Measurements from ENCODE around the gene POU5F1. TPM values are rescaled to one million over a fixed set of nuclear protein-coding genes. Genes with fewer than 3 reads are reported as not detected.
"Not testable (repeated sequence)": the region's sequence is repeated elsewhere in the genome, so short reads cannot be mapped to it uniquely, and the experiment has no call there.

Gene POU5F1
- total RNA-seq, 4 donors from 2014 or later = 1.2 to 9.8 TPM; not detected in 2

DNA sequence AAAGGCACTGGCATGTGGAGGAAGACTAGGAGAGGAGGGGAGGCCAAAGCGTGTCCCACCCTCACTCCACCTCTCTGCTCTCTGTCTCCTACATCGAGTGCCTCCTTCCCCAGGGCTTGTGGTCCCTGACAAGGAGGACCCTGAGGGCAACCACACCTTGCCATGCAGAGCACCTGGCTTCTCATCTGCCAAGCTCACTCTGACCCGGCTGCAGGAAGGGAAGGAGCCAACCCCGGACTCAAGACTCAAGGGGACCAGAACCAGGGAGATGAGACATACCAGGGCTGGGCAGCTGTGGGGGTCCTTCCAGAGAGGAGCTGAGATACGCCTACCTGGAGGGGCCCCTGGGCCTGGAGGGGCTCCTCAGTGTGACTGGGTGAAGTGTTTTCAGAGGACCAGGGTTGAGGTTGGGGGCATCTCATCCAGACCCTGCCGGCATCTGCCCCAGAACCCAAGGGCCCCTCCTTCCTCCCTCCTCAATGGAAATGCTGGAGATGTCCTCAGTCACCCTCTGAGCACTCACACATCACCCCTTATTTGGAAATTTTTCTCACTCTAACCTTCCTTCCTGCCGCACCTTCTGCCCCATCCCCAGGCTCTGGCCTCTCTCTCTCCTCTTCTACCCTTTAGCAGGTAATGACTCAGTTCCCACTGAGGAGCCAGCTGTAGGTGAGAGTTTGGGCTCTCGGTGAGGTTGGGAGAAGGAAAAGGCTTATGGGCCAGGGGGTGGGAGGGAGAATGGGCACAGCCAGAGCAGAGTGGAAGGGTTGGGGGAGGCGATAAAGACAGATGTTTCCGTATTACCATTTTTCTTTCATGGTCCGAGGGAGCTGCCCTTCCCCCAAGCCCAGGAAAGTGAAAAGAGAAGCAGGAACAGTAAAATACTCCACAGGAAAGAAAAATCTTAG is 32.0 kb upstream of the POU5F1 start:
- Histone ChIP-seq H3K4me3 (no peak overlapping the region), H3K27ac (peak overlapping the region in 3 of 4 donors; percentile 58 to 88 (median 84)), H3K36me3 (peaks cover 0 to 9% (median 0%) of the 10 kb centered on the region in 3 donors), H3K9me3 (peaks cover 0 to 8% (median 0%) of the 10 kb centered on the region in 4 donors), H3K4me1 (peaks cover 0 to 28% (median 15%) of the 10 kb centered on the region in 4 donors), H3K27me3 (no peaks in the 10 kb centered on the region)
- WGBS, 2 donors = 49 to 50% methylated on average over 11 of the region's 11 CpGs
- TF ChIP-seq POLR2A (IDR thresholded peaks at IDR 0.05) (no peak), EP300 (IDR thresholded peaks at IDR 0.05) (no peak)
- TF ChIP-seq, protein P1, sequence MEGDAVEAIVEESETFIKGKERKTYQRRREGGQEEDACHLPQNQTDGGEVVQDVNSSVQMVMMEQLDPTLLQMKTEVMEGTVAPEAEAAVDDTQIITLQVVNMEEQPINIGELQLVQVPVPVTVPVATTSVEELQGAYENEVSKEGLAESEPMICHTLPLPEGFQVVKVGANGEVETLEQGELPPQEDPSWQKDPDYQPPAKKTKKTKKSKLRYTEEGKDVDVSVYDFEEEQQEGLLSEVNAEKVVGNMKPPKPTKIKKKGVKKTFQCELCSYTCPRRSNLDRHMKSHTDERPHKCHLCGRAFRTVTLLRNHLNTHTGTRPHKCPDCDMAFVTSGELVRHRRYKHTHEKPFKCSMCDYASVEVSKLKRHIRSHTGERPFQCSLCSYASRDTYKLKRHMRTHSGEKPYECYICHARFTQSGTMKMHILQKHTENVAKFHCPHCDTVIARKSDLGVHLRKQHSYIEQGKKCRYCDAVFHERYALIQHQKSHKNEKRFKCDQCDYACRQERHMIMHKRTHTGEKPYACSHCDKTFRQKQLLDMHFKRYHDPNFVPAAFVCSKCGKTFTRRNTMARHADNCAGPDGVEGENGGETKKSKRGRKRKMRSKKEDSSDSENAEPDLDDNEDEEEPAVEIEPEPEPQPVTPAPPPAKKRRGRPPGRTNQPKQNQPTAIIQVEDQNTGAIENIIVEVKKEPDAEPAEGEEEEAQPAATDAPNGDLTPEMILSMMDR (IDR thresholded peaks at IDR 0.05) = no peak
- no peak for DNase-seq (ENCODE audit: low spot score in 2 of 2)

DNA sequence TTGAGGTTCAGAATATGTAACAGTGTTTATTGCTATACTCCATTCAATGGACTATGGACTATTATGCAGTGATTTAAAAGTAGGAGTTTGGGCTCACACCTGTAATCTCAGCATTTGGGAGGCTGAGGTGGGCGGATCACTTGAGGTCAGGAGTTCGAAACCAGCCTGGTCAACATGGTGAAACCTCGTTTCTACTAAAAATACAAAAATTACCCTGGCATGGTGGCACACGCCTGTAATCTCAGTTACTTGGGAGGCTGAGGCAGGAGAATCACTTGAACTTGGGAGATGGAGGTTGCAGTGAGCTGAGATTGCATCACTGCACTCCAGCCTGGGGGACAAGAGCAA is 28.6 kb upstream of the POU5F1 start:
- not testable (repeated sequence) for DNase-seq (ENCODE audit: low spot score in 2 of 2); H3K9me3 ChIP-seq; H3K27me3 ChIP-seq; H3K36me3 ChIP-seq
- Histone ChIP-seq H3K4me3 (peak overlapping the region in 2 of 4 donors; percentile 56 to 69), H3K27ac (peak overlapping the region in 3 of 4 donors; percentile 90 to 99 (median 97)), H3K4me1 (peaks cover 0 to 29% (median 15%) of the 10 kb centered on the region in 4 donors)
- 85 to 89% methylated on average over 4 of the region's 4 CpGs for WGBS, 2 donors

DNA sequence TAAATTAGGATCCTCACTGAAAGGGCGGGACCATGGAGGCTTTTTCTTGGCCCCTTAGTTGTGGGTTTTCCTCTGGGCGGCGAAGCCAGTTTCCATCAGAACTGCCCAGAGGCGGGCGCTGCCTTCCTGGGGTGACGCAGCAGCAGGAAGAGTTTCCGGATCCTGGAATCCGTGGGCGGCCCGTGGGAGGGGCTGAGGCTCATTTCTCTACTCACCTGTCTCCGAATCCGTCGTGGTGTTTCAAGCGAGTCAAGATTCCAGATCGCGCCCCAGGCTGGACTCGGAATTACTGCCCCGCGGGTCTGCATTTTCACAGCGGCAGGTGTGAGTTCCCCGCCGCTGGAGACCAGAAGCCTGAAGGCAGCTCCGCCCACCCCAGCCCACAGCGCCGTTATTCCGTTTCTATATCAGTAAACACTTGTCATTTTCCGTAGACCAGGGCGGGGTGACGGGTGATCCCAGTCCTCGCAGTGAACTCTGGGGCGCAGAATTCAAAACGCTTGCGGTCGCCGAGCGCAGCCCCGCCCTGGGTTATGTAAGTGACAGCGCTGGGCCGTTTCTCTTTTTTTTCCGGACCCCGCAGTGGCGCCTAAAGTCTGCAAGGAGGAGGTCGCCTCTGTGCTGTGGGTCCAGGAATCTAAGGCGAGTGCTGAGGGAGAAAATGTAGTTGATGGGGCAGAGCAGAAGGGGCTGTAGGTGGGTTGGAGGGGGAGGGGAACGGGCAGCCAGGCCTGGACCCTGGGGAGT is 27.2 kb upstream of the POU5F1 start:
- Histone ChIP-seq H3K9me3 (peaks cover 0 to 8% (median 0%) of the 10 kb centered on the region in 4 donors), H3K36me3 (peaks cover 0 to 9% (median 0%) of the 10 kb centered on the region in 3 donors), H3K4me3 (peak overlapping the region; percentile 56 to 95 (median 64)), H3K27ac (peak overlapping the region; percentile 90 to 99 (median 98)), H3K4me1 (peaks cover 0 to 19% (median 7%) of the 10 kb centered on the region in 4 donors), H3K27me3 (no peaks in the 10 kb centered on the region)
- TF ChIP-seq EP300 (IDR thresholded peaks at IDR 0.05) (peak in 1 of 2 donors; percentile 83), POLR2A (IDR thresholded peaks at IDR 0.05) (peak; percentile 43 to 79)
- TF ChIP-seq, protein P1 (IDR thresholded peaks at IDR 0.05) = peak in 1 of 5 experiments; percentile 7
- DNase-seq (ENCODE audit: low spot score in 2 of 2) = peak; percentile 85 to 87
- WGBS, 2 donors = 0% methylated on average over 44 to 45 of the region's 45 CpGs

DNA sequence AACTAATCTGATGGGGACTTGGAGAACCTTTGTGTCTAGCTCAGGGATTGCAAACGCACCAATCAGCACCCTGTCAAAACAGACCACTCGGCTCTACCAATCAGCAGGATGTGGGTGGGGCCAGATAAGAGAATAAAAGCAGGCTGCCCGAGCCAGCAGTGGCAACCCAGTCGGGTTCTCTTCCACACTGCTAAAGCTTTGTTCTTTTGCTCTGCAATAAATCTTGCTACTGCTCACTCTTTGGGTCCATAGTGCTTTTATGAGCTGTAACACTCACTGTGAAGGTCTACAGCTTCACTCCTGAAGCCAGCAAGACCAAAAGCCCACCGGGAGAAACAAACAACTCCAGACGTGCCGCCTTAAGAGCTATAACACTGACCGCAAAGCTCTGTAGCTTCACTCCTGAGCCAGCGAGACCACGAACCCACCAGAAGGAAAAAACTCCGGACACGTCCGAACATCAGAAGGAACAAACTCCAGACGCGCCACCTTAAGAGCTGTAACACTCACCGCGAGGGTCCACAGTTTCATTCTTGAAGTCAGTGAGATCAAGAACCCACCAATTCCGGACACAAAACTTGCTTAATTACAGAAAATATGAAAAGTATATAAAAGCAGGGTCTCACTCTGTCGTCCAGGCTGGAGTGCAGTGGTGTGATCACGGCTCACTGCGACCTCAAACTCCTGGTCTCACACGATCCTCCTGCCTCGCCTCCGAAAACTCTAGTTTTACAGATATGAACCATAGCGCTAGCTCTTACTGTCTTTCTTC is 26.0 kb upstream of the POU5F1 start:
- H3K4me3 ChIP-seq = peak overlapping the region; percentile 56 to 95 (median 64)
- peak overlapping the region; percentile 17 to 99 (median 98) for H3K27ac ChIP-seq

DNA sequence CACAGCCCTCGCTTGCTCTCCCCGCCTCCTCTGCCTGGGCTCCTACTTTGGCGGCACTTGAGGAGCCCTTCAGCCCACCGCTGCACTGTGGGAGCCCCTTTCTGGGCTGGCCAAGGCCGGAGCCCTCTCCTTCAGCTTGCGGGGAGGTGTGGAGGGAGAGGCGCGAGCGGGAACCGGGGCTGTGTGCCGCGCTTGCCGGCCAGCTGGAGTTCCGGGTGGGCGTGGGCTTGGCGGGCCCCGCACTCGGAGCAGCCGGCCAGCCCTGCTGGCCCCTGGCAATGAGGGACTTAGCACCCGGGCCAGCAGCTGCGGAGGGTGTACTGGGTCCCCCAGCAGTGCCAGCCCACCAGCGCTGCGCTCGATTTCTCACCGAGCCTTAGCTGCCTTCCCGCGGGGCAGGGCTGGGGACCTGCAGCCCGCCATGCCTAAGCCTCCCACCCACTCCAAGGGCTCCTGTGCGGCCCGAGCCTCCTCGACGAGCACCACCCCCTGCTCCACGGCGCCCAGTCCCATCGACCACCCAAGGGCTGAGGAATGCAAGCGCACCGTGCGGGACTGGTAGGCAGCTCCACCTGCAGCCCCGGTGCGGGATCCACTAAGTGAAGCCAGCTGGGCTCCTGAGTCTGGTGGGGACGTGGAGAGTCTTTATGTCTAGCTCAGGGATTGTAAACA is 25.0 kb upstream of the POU5F1 start:
- H3K9me3 ChIP-seq; H3K27ac ChIP-seq; DNase-seq (ENCODE audit: low spot score in 2 of 2); H3K36me3 ChIP-seq; H3K27me3 ChIP-seq; H3K4me3 ChIP-seq: not testable (repeated sequence)
- peaks cover 0 to 12% (median 4%) of the 10 kb centered on the region in 4 donors for H3K4me1 ChIP-seq
- WGBS, 2 donors = 92 to 97% methylated on average over 21 to 23 of the region's 41 CpGs

More for the DNA sequence above, 26.0 kb upstream of the POU5F1 start:
- WGBS, 2 donors = 77 to 82% methylated on average over 25 of the region's 25 CpGs
- not testable (repeated sequence) for DNase-seq (ENCODE audit: low spot score in 2 of 2); H3K9me3 ChIP-seq; H3K27me3 ChIP-seq; H3K36me3 ChIP-seq
- H3K4me1 ChIP-seq = peaks cover 0 to 12% (median 4%) of the 10 kb centered on the region in 4 donors

Data from tibial nerve (tissue), 4 donors.